Measurements from ENCODE around the gene SLC8A1.

GRCh38 chr2:40432921-40433483, 18.9 kb downstream of the SLC8A1 start:
- TF ChIP-seq CTCF (IDR thresholded peaks at IDR 0.05) (no peak), POLR2A (IDR thresholded peaks at IDR 0.05) (no peak)
